SW480 (cell line): ENCODE results near the gene NOP53.
"Not testable (repeated sequence)": the region's sequence is repeated elsewhere in the genome, so short reads cannot be mapped to it uniquely, and the experiment has no call there.

Experiments used
- DNase-seq: peaks from one replicate; pipeline ENCODE4 v3.0.0-alpha.2; 2016; ENCODE audit warnings: low spot score

The NOP53 gene

GRCh38 chr19:47754206-47755064 lies 9.1 kb downstream of the NOP53 start:
- DNase-seq, result no peak

- DNase-seq, result no peak
Measured at GRCh38 chr19:47755065-47755761, 9.9 kb downstream of the NOP53 start.

GRCh38 chr19:47755762-47756626 lies 10.6 kb downstream of the NOP53 start:
- DNase-seq, result no peak

- DNase-seq, result no peak
Measured at GRCh38 chr19:47756627-47756929, 11.2 kb downstream of the NOP53 start.

GRCh38 chr19:47756953-47757608 lies 11.7 kb downstream of the NOP53 start:
- no peak for DNase-seq

GRCh38 chr19:47757617-47758442 lies 12.5 kb downstream of the NOP53 start:
- no peak for DNase-seq

- DNase-seq, result no peak
Measured at GRCh38 chr19:47758443-47758804, 13.1 kb downstream of the NOP53 start.

GRCh38 chr19:47760632-47760999 lies 15.3 kb downstream of the NOP53 start:
- no peak for DNase-seq

- no peak for DNase-seq
Measured at GRCh38 chr19:47761566-47761965, 16.2 kb downstream of the NOP53 start.

- DNase-seq, result no peak
Measured at GRCh38 chr19:47762151-47762550, 16.8 kb downstream of the NOP53 start.

- no peak for DNase-seq
Measured at GRCh38 chr19:47762615-47763308, 17.4 kb downstream of the NOP53 start.

- not testable (repeated sequence) for DNase-seq
Measured at GRCh38 chr19:47764705-47765104, 19.4 kb downstream of the NOP53 start.

- peak; percentile 68 for DNase-seq
Measured at GRCh38 chr19:47765523-47766358, 20.4 kb downstream of the NOP53 start.

GRCh38 chr19:47766359-47766620 lies 20.9 kb downstream of the NOP53 start:
- no peak for DNase-seq

- DNase-seq, result no peak
Measured at GRCh38 chr19:47766670-47767069, 21.3 kb downstream of the NOP53 start.

GRCh38 chr19:47767349-47767748 lies 22.0 kb downstream of the NOP53 start:
- no peak for DNase-seq

- no peak for DNase-seq
Measured at GRCh38 chr19:47768604-47769003, 23.3 kb downstream of the NOP53 start.

GRCh38 chr19:47769534-47769933 lies 24.2 kb downstream of the NOP53 start:
- no peak for DNase-seq

- DNase-seq, result not testable (repeated sequence)
Measured at GRCh38 chr19:47771291-47771690, 25.9 kb downstream of the NOP53 start.

GRCh38 chr19:47776568-47776967 lies 31.2 kb downstream of the NOP53 start:
- peak; percentile 69 for DNase-seq
